Heart right ventricle (tissue), 16 donors: ENCODE data around the gene C6orf47. TPM values are rescaled to one million over a fixed set of nuclear protein-coding genes. Genes with fewer than 3 reads are reported as not detected.

Experiments
- ATAC-seq, 8 donors: fragments of 200-7000 bp; cut with Tn5 transposase; one replicate each; pipeline ENCODE4 v1.9.1; 2020; ENCODE audit warnings: mild to moderate bottlenecking in 8 of 8, moderate library complexity in 8 of 8, moderate number of reproducible peaks in 1 of 8
- DNase-seq, 2 donors: peaks; one replicate each; pipeline ENCODE4 v3.0.0-alpha.2; 2020
- H3K27ac ChIP-seq, 10 donors: fragments of 200-600 bp; sonication (generic) in 2 of 10; one replicate each; pipeline versions ENCODE4 v1.5.0 to v1.8.0; 2020 to 2022; ENCODE audit warnings: mild to moderate bottlenecking in 3 of 10
- H3K27me3 ChIP-seq, 7 donors: fragments of 200-600 bp; one replicate each; pipeline ENCODE4 v1.8.0; 2021 to 2022; ENCODE audit warnings: mild to moderate bottlenecking in 2 of 7
- H3K36me3 ChIP-seq, 9 donors: fragments of 200-600 bp; sonication (generic) in 1 of 9; one replicate each; pipeline versions ENCODE4 v1.5.0 to v1.8.0; 2020 to 2022; ENCODE audit warnings: mild to moderate bottlenecking in 2 of 9
- H3K4me1 ChIP-seq, 9 donors: fragments of 200-600 bp; sonication (generic) in 1 of 9; one replicate each; pipeline versions ENCODE4 v1.5.0 to v1.8.0; 2020 to 2022; ENCODE audit warnings: mild to moderate bottlenecking in 4 of 9
- H3K4me3 ChIP-seq, 10 donors: fragments of 200-600 bp; sonication (generic) in 2 of 10; one replicate each; pipeline versions ENCODE4 v1.5.0 to v1.8.0; 2020 to 2022; ENCODE audit warnings: mild to moderate bottlenecking in 7 of 10, moderate library complexity in 2 of 10
- H3K9me3 ChIP-seq, 11 donors: fragments of 200-600 bp in 10 of 11; sonication (generic) in 2 of 11; one replicate each; pipeline versions ENCODE4 v1.5.0 to v1.8.0; 2013 to 2022; ENCODE audit warnings: mild to moderate bottlenecking in 2 of 11, control low read depth in 1 of 11, moderate library complexity in 1 of 11
- WGBS, 2 donors: extraction: QIAGEN DNeasy Blood & Tissue Kit; methylation state at CpG; one replicate each; pipeline ENCODE4 v1.1.7; 2013; ENCODE audit warnings: inconsistent platforms in 1 of 2; 5-methylcytosine and 5-hydroxymethylcytosine counted together
- intact Hi-C, 10 donors: fragments of 100-400 bp; cut with DNase I; formaldehyde crosslinking; loops; one replicate each; pipeline versions ENCODE4 v1.11.1 to v1.14.2; 2022
- polyA plus RNA-seq, 2 donors: library from polyadenylated mRNA; stranded (reverse); fragments of 200-250 nt; gene quantifications; one replicate each; pipeline ENCODE4 v1.2.3, GENCODE V29; 2013
- total RNA-seq, 10 donors: library from RNA; stranded (reverse); fragmentation: NEBNext Ultra II Directional in 3 of 10; extraction: Animal tissue kit (Norgen Biotek cat#: 25700) in 3 of 10; gene quantifications; one replicate each; pipeline versions ENCODE4 v1.2.1 to v1.2.4, GENCODE V29; 2021 to 2023
- TF ChIP-seq, protein P1 (sequence below), 9 donors: fragments of 200-600 bp; sonication (generic) in 2 of 9; IDR thresholded peaks; one replicate each; pipeline versions ENCODE4 v1.5.0 to v1.8.0; 2021 to 2022; ENCODE audit warnings: antibody characterized with exemption in 9 of 9, mild to moderate bottlenecking in 5 of 9, moderate library complexity in 1 of 9
- donor health status: Arrhythmogenic right ventricular cardiomyopathy.
- donor health status: ischemic (EF 13 %, LVEDD 7.1; RV severe dilation, severe dysfunction).
- donor health status: healthy with polysubstance abuse.
- donor health status: DM: no; HTN: yes; CAD: no.
- donor health status: DM: no; HTN: no; CAD: no.
- donor health status: ischemic (EF 25% LVEDD 6.9; RV normal size, moderate dysfunction).
- donor health status: ischemic (EF 25% LVEDD 5.7; RV mildly dilated, moderate dysfunction).
- donor health status: healthy.
- donor health status: DM: yes; HTN: yes; CAD: no.
- donor health status: Ischemic cardiomyopathy.
- donor health status: ischemic (EF 35%, LVEDD 5.7; RV mildly dilated, moderate dysfunction).
- donor health status: nonischemic (EF 11% LVEDD 7.7; RV severe dilation, severe dysfunction).
- donor health status: DM: yes; HTN: yes; CAD: no.
- donor health status: PGD.
- donor health status: ischemic (EF 29% LVEDD 5.4; RV normal size, mild dysfunction).
- donor health status: nonischemic (EF 23%, LVEDD 6.1; RV moderate dilation, normal function).

Gene C6orf47
- total and polyA plus RNA-seq, 12 donors: 15.9 to 23.3 (median 18.1) TPM

DNA sequence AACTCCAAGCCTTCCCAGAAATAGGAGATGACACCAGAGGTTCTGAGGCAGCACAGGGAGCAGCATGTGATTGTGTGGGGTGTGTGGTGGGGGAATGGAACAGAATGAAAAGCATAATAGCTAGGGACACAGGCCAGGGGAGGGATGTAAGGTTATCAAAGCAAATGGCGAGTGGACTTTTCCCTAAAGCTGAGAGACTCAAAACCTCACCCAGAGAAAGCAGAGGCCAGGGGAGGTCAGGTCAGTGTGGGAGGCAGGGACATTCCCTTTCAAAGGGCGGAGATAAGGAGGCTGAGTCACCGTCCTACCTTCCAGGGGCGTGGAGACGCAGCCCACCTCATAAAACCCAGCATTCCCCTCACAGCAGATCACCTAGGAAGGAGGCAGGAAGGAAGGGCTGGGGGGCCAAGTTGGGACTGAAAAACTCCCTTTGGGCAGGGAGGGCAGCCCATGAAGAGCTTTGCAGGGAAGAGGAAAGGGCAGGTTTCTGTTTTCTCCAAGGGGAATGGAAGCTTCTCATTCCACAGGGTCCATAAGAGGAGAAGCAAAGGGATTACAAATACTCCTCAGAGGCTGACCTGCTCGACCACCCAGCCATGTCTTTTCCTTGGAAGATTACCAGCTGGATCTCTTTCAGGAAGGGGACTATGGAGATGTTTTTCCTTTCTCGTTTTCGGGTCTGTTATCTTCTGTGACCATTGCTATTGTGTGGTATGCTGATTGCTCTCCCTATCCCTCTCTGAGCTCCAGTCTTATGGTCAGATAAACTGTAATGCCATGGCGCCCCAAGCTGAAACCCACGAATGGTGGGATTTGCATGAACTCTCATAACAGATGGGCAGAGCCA, 29.9 kb upstream of the C6orf47 start:
- H3K9me3 ChIP-seq: no peaks in the 10 kb centered on the region
- H3K36me3 ChIP-seq: peaks cover 5 to 100% (median 75%) of the 10 kb centered on the region in 9 donors
- peaks cover 0 to 4% (median 0%) of the 10 kb centered on the region in 9 donors for H3K4me1 ChIP-seq
- DNase-seq (no peak), ATAC-seq (peak in 3 of 8 donors; percentile 32 to 49 (median 40))
- intact Hi-C loops: no loop called here
- TF ChIP-seq, protein P1, sequence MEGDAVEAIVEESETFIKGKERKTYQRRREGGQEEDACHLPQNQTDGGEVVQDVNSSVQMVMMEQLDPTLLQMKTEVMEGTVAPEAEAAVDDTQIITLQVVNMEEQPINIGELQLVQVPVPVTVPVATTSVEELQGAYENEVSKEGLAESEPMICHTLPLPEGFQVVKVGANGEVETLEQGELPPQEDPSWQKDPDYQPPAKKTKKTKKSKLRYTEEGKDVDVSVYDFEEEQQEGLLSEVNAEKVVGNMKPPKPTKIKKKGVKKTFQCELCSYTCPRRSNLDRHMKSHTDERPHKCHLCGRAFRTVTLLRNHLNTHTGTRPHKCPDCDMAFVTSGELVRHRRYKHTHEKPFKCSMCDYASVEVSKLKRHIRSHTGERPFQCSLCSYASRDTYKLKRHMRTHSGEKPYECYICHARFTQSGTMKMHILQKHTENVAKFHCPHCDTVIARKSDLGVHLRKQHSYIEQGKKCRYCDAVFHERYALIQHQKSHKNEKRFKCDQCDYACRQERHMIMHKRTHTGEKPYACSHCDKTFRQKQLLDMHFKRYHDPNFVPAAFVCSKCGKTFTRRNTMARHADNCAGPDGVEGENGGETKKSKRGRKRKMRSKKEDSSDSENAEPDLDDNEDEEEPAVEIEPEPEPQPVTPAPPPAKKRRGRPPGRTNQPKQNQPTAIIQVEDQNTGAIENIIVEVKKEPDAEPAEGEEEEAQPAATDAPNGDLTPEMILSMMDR (IDR thresholded peaks at IDR 0.05): no peak
- 65 to 75% methylated on average over 10 of the region's 10 CpGs for WGBS, 2 donors
- no peaks in the 10 kb centered on the region for H3K27me3 ChIP-seq
- H3K4me3 ChIP-seq: no peak overlapping the region
- no peak overlapping the region for H3K27ac ChIP-seq

DNA sequence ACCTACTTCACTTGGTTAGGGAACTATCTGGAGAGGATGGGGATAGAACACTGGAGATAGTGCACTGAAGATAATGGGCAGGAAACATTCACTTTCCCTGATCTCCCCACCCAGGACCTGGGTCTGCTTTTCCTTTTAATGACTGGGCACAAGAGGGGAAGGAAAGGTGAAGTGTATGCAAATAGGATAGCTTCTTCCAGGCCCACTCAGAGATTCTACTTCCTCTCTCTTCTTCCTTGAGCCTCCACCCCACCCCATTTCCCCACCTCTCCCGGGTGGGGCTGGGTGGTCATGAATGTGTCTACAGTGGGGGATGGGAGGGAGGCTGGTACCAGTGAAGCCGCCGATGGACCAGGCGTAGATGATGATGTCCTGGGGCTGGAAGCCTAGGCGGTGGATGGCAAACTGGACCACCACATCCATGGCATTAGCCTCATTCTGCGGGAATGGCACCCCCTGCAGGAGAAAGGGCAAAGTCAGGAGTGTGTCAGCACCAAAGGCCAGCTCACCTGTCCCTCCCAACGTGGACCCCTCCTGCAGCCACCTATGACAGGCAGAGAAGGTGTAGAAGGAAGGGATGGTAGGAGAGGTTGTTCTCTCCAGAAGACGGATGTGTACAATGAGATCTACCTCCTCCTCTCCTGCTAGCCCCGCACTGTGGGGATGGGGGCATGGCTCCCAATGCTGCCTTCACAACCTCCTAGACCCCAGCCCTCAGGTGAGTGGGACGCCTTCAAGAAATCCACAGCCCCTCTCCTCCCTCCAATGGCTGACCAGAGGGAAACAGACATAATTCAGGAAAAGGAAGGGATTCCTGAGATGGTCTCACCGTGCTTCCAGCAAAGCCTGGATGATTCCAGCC, 28.9 kb upstream of the C6orf47 start:
- intact Hi-C loops: loop anchor here in 4 of 10 donors (10.0 kb wide), 4 partner anchors 75 to 255 kb away; partner anchors contain the start of genes CFB (in 1 of the 4), NEU1 (in 1 of the 4) and SAPCD1 (in 1 of the 4)
- Histone ChIP-seq H3K4me3 (no peak overlapping the region), H3K27me3 (no peaks in the 10 kb centered on the region), H3K36me3 (peaks cover 5 to 100% (median 66%) of the 10 kb centered on the region in 9 donors), H3K4me1 (peaks cover 0 to 4% (median 0%) of the 10 kb centered on the region in 9 donors), H3K27ac (no peak overlapping the region), H3K9me3 (no peaks in the 10 kb centered on the region)
- DNase-seq (no peak), ATAC-seq (no peak)
- TF ChIP-seq, protein P1 (IDR thresholded peaks at IDR 0.05): peak in 5 of 9 donors; percentile 12 to 43 (median 22)
- 77 to 81% methylated on average over 11 of the region's 11 CpGs for WGBS, 2 donors

DNA sequence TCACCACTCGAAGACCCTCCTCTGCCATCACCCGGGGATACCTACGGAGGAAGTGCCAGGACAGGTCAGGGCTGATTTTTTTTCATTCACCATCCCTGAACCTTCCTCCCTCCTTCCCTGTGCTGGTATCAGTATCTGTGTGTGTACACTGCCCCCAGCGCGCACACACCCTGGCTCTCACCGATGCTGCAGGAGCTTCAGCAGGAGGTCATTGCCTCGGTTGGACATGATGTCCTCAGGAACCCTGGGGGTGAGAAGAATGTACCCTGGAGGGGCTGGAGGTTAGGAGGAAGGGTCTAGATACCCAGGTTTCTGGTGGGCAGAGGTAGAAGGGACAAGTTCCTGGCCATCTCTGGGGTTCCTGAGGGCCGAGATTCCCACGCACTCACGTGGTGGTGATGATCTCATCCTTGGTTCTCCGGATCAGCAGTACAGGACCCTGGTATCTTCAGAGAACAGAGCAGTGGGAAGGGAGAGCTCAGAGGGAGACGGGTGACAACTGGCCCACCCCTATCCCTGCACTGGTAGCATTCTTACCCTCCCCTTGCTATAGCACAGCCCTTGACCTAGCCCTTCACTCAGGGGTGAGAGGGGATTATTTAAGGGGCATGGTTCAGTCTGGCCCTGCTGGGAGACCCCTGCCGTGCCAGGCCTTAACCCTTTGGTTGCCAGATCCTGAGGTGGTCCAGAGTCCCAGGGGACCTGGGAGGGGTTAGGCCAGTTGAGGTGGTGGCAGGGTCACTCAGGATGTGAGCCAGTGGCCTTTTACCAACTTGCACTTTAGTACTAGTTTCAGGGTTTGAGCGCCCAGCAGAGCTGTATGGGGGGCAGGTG, 27.5 kb upstream of the C6orf47 start:
- intact Hi-C loops: loop anchor here in 4 of 10 donors (10.0 kb wide), 4 partner anchors 77 to 257 kb away; partner anchors contain the start of genes CFB (in 1 of the 4), NEU1 (in 1 of the 4) and SAPCD1 (in 1 of the 4)

More for the DNA sequence above, 27.5 kb upstream of the C6orf47 start:
- Histone ChIP-seq H3K27ac (no peak overlapping the region), H3K36me3 (peaks cover 5 to 90% (median 54%) of the 10 kb centered on the region in 9 donors), H3K4me1 (peaks cover 0 to 6% (median 3%) of the 10 kb centered on the region in 9 donors), H3K27me3 (no peaks in the 10 kb centered on the region), H3K9me3 (no peaks in the 10 kb centered on the region), H3K4me3 (no peak overlapping the region)
- peak in 2 of 8 donors; percentile 10 to 20 for ATAC-seq
- 81 to 82% methylated on average over 14 of the region's 14 CpGs for WGBS, 2 donors
- TF ChIP-seq, protein P1 (IDR thresholded peaks at IDR 0.05): no peak
- DNase-seq: no peak
